HEK293 (cell line): Measurements from ENCODE around the gene MCF2L.
A peak's percentile ranks its signal among the peaks of the same experiment; 100 is the strongest.

Experiments
- CTCF ChIA-PET: fragments of 350-600 bp; formaldehyde crosslinking; extraction: SDS; loops from one replicate; lab custom pipeline; 2021; ENCODE audit warnings: antibody characterized with exemption; lab: Yijun Ruan, JAX
- POLR2A ChIA-PET: fragments of 300-600 bp; formaldehyde crosslinking; extraction: SDS; loops from one replicate; lab custom pipeline; 2020; ENCODE audit warnings: antibody characterized with exemption, inconsistent platforms; lab: Yijun Ruan, JAX
- H3K27ac ChIP-seq: fragments of 200-500 bp; sonication (Bioruptor generic); 2 replicates; pipeline ENCODE4 v1.5.1; 2014; ENCODE audit warnings: low read depth, low read length, control low read depth, inconsistent platforms; ENCODE audit errors: extremely low read depth
- H3K36me3 ChIP-seq, 2 experiments: fragments of 200-500 bp in 1 of 2; sonication (Bioruptor generic) in 1 of 2; 1 replicate in 1 of 2; 2 replicates in 1 of 2; pipeline ENCODE4 v1.5.1; 2014 to 2017; ENCODE audit warnings: inconsistent platforms in 2 of 2, low read length in 2 of 2; ENCODE audit not compliant: control insufficient read depth in 2 of 2, insufficient read depth in 1 of 2
- H3K4me1 ChIP-seq: fragments of 200-500 bp; sonication (Bioruptor generic); 2 replicates; pipeline ENCODE4 v1.5.1; 2014; ENCODE audit warnings: mild to moderate bottlenecking, low read length, inconsistent platforms; ENCODE audit not compliant: control insufficient read depth, insufficient read depth
- H3K4me3 ChIP-seq: 2 replicates; pipeline ENCODE4 v1.5.1; 2011; ENCODE audit warnings: low read depth, mild to moderate bottlenecking, control low read depth, low read length, moderate library complexity
- H3K9me3 ChIP-seq: fragments of 200-500 bp; sonication (Bioruptor generic); 2 replicates; pipeline ENCODE4 v1.5.1; 2014; ENCODE audit warnings: low read depth, low read length, inconsistent platforms; ENCODE audit not compliant: control insufficient read depth, insufficient read depth
- CTCF ChIP-seq: fragments of 450-650 bp; formaldehyde crosslinking; IDR thresholded peaks from 2 replicates; pipeline ENCODE4 v1.5.1; 2016; ENCODE audit warnings: missing biosample characterization, missing genetic modification characterization
- PATZ1 ChIP-seq: fragments of 450-650 bp; formaldehyde crosslinking; IDR thresholded peaks from 2 replicates; pipeline ENCODE4 v1.5.1; 2016; ENCODE audit warnings: missing biosample characterization, missing genetic modification characterization
- PRDM1 ChIP-seq: fragments of 450-650 bp; formaldehyde crosslinking; IDR thresholded peaks from 2 replicates; pipeline ENCODE4; 2016; ENCODE audit warnings: missing biosample characterization, missing genetic modification characterization
- YY2 ChIP-seq: fragments of 450-650 bp; formaldehyde crosslinking; IDR thresholded peaks from 2 replicates; pipeline ENCODE4 v1.5.1; 2016; ENCODE audit warnings: missing biosample characterization, missing genetic modification characterization
- ZFHX2 ChIP-seq: fragments of 450-650 bp; formaldehyde crosslinking; conservative IDR thresholded peaks from 2 replicates; pipeline ENCODE4 v1.5.1; 2016; ENCODE audit warnings: missing biosample characterization, missing genetic modification characterization
- ZNF146 ChIP-seq: fragments of 450-650 bp; formaldehyde crosslinking; IDR thresholded peaks from 2 replicates; pipeline ENCODE4 v1.5.1; 2016; ENCODE audit warnings: missing biosample characterization, missing genetic modification characterization
- ZNF148 ChIP-seq: fragments of 450-650 bp; formaldehyde crosslinking; IDR thresholded peaks from 2 replicates; pipeline ENCODE4 v1.5.0; 2017; ENCODE audit warnings: missing biosample characterization, missing genetic modification characterization, borderline replicate concordance
- ZNF157 ChIP-seq: fragments of 450-650 bp; formaldehyde crosslinking; IDR thresholded peaks from 2 replicates; pipeline ENCODE4 v1.5.1; 2016; ENCODE audit warnings: missing biosample characterization, missing genetic modification characterization
- ZNF223 ChIP-seq: fragments of 450-650 bp; formaldehyde crosslinking; IDR thresholded peaks from 2 replicates; pipeline ENCODE4 v1.5.1; 2016; ENCODE audit warnings: missing biosample characterization, missing genetic modification characterization
- ZNF280C ChIP-seq: fragments of 450-650 bp; formaldehyde crosslinking; IDR thresholded peaks from 2 replicates; pipeline ENCODE4 v1.5.1; 2016; ENCODE audit warnings: missing biosample characterization, missing genetic modification characterization
- ZNF302 ChIP-seq: fragments of 450-650 bp; formaldehyde crosslinking; IDR thresholded peaks from 2 replicates; pipeline ENCODE4 v1.5.1; 2016; ENCODE audit warnings: missing biosample characterization, missing genetic modification characterization, low read depth
- ZNF394 ChIP-seq: fragments of 450-650 bp; formaldehyde crosslinking; IDR thresholded peaks from 2 replicates; pipeline ENCODE4 v1.5.1; 2016; ENCODE audit warnings: missing biosample characterization, missing genetic modification characterization, mild to moderate bottlenecking, moderate library complexity, borderline replicate concordance
- ZNF692 ChIP-seq: fragments of 450-650 bp; formaldehyde crosslinking; IDR thresholded peaks from 2 replicates; pipeline ENCODE4 v1.5.1; 2016; ENCODE audit warnings: missing biosample characterization, missing genetic modification characterization
- ZNF785 ChIP-seq: fragments of 450-650 bp; formaldehyde crosslinking; IDR thresholded peaks from 2 replicates; pipeline ENCODE4 v1.5.1; 2016; ENCODE audit warnings: missing biosample characterization, missing genetic modification characterization
- ZSCAN5A ChIP-seq: fragments of 450-650 bp; formaldehyde crosslinking; IDR thresholded peaks from 2 replicates; pipeline ENCODE4 v1.5.1; 2016; ENCODE audit warnings: missing biosample characterization, missing genetic modification characterization

Gene MCF2L

GRCh38 chr13:113041293-113041690 lies 72.3 kb downstream of the MCF2L start:
- ChIA-PET POLR2A (no interaction called here), CTCF (no interaction called here)
- Histone ChIP-seq H3K4me3 (no peak overlapping the region), H3K4me1 (no peaks in the 10 kb centered on the region), H3K36me3 (no peaks in the 10 kb centered on the region), H3K27ac (no peak overlapping the region), H3K9me3 (no peaks in the 10 kb centered on the region)
- TF ChIP-seq ZSCAN5A (tag by site-specific recombination) (no peak), PATZ1 (tag by site-specific recombination) (no peak), ZNF692 (tag by site-specific recombination) (no peak), CTCF (no peak), ZFHX2 (tag by site-specific recombination) (no peak), ZNF157 (tag by site-specific recombination) (no peak), ZNF148 (tag by site-specific recombination) (no peak), ZNF146 (no peak), YY2 (no peak), ZNF280C (no peak), PRDM1 (no peak)

GRCh38 chr13:113041896-113042295 lies 72.9 kb downstream of the MCF2L start:
- no peak overlapping the region for H3K27ac ChIP-seq
- TF ChIP-seq ZNF394 (tag by site-specific recombination) (no peak), ZNF223 (tag by site-specific recombination) (0 out of 2 replicates have a peak, but pooled peaks have one; percentile 25), ZNF785 (tag by site-specific recombination) (no peak), ZNF302 (no peak)
- TF ChIP-seq, all 188 proteins: peak for 1
- ChIA-PET CTCF (interaction anchor here (1.5 kb wide), 1 partner anchor 13 kb away, joined by 6 read pairs; no protein-coding TSS in a partner anchor), POLR2A (no interaction called here)
- H3K4me1 ChIP-seq: no peaks in the 10 kb centered on the region
- H3K4me3 ChIP-seq: no peak overlapping the region
- H3K9me3 ChIP-seq: no peaks in the 10 kb centered on the region
- no peaks in the 10 kb centered on the region for H3K36me3 ChIP-seq
